Testis (tissue), 2 donors: ENCODE data around the gene ETFA.

ENCODE experiments used
- CTCF ChIP-seq, 3 experiments: fragments of 450-650 bp in 2 of 3; fragments of 200-600 bp in 1 of 3; sonication (generic) in 1 of 3; IDR thresholded peaks; one replicate each; pipeline ENCODE4 v1.5.1; 2016 to 2019; ENCODE audit warnings: antibody characterized with exemption in 3 of 3, mild to moderate bottlenecking in 2 of 3, moderate library complexity in 1 of 3
- POLR2A ChIP-seq: fragments of 450-650 bp; IDR thresholded peaks from one replicate; pipeline ENCODE4 v1.6.1; 2017; ENCODE audit warnings: antibody characterized with exemption, mild to moderate bottlenecking, moderate library complexity

GRCh38 chr15:76333720-76334437 is 22.6 kb upstream of the ETFA start:
- TF ChIP-seq POLR2A: no peak
- no peak for TF ChIP-seq CTCF (IDR thresholded peaks at IDR 0.05)
